Measurements from ENCODE around the gene PNMA5. TPM values are rescaled to one million over a fixed set of nuclear protein-coding genes. Genes with fewer than 3 reads are reported as not detected.

Gene PNMA5
- total RNA-seq, 6 donors from 2014 or later = not detected

DNA sequence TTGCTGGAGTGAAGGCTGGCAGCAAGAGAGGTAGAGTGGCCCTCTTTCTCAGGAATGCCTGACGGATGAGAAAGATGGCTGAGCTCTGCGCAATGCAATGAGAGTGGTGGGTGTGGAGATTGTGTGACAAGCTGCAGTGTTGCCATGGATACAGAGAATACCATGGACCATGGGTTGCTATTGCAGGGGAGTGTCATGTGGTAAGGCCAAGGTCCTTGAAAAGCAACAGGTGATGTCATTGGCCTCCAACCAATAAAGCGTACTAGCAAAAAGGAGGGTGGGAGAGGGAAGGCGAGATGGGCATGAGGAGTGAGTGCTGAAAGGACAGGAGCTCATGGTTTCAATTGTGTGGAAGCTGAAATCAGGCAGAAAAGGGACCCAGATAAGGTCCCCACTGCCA lies 1.8 kb downstream of the PNMA5 start:
- Histone ChIP-seq H3K36me3 (no peaks in the 10 kb centered on the region), H3K4me1 (no peaks in the 10 kb centered on the region), H3K27ac (no peak overlapping the region), H3K9me3 (no peaks in the 10 kb centered on the region), H3K4me3 (no peak overlapping the region), H3K27me3 (no peaks in the 10 kb centered on the region)
- no peak for ATAC-seq (ENCODE audit: low FRiP score in 2 of 2)
- TF ChIP-seq POLR2AphosphoS5 (IDR thresholded peaks at IDR 0.05) = no peak
- TF ChIP-seq EP300 (IDR thresholded peaks at IDR 0.05) = no peak
- no peak for TF ChIP-seq POLR2A (IDR thresholded peaks at IDR 0.05)
- TF ChIP-seq, protein P1, sequence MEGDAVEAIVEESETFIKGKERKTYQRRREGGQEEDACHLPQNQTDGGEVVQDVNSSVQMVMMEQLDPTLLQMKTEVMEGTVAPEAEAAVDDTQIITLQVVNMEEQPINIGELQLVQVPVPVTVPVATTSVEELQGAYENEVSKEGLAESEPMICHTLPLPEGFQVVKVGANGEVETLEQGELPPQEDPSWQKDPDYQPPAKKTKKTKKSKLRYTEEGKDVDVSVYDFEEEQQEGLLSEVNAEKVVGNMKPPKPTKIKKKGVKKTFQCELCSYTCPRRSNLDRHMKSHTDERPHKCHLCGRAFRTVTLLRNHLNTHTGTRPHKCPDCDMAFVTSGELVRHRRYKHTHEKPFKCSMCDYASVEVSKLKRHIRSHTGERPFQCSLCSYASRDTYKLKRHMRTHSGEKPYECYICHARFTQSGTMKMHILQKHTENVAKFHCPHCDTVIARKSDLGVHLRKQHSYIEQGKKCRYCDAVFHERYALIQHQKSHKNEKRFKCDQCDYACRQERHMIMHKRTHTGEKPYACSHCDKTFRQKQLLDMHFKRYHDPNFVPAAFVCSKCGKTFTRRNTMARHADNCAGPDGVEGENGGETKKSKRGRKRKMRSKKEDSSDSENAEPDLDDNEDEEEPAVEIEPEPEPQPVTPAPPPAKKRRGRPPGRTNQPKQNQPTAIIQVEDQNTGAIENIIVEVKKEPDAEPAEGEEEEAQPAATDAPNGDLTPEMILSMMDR (IDR thresholded peaks at IDR 0.05) = no peak
- DNase-seq = no peak
- 63 to 81% methylated on average over 3 to 4 of the region's 4 CpGs for WGBS, 2 donors

DNA sequence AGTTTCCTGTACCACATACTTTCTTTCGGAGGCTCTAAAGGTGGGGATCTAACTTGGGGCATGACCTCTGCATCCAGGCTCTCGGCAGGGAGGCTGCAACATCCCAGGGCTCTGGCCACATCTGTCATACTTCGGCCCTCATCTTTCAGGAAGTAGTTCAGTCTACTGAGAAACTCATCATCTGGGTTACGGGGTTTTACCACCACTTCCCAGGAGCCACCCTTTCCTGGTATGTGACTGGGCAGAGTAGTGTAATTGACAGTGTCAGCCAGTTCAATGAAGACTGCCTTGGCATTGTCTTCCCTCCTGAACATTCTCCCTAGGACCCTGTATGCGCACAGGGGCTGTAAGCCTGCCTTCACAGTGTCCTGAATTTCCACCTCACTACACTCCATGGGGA lies 2.8 kb downstream of the PNMA5 start:
- no peak for DNase-seq
- Histone ChIP-seq H3K27ac (no peak overlapping the region), H3K9me3 (no peaks in the 10 kb centered on the region), H3K27me3 (no peaks in the 10 kb centered on the region), H3K4me1 (no peaks in the 10 kb centered on the region), H3K36me3 (no peaks in the 10 kb centered on the region), H3K4me3 (no peak overlapping the region)
- 79 to 80% methylated on average over 1 to 5 of the region's 5 CpGs for WGBS, 2 donors
- no peak for ATAC-seq (ENCODE audit: low FRiP score in 2 of 2)
- TF ChIP-seq EP300 (IDR thresholded peaks at IDR 0.05) (no peak), POLR2AphosphoS5 (IDR thresholded peaks at IDR 0.05) (no peak), POLR2A (IDR thresholded peaks at IDR 0.05) (no peak)
- TF ChIP-seq, protein P1 (IDR thresholded peaks at IDR 0.05) = no peak

DNA sequence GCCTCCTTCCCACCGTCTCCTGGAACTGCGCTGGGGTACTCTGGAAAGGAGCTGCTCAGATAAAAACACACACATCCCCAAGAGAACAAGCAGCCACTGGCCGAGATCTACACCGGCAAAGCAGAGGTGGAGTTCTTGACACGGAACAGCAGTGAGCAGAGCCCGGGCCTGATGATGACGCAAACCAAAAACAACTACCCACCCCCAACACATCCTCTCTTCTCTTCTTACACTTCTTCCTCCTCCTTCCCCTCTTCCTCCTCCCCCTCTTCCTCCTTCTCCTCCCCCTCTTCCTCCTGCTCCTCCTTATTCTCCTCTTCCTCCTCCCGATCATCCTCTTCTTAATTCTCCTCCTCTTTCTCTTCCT lies 4.6 kb downstream of the PNMA5 start:
- no peak overlapping the region for H3K4me3 ChIP-seq
- H3K4me1 ChIP-seq = no peaks in the 10 kb centered on the region
- H3K27ac ChIP-seq = peak overlapping the region in 1 of 4 donors; percentile 30
- H3K9me3 ChIP-seq = no peaks in the 10 kb centered on the region
- DNase-seq = no peak
- no peak for TF ChIP-seq POLR2AphosphoS5 (IDR thresholded peaks at IDR 0.05)
- TF ChIP-seq EP300 (IDR thresholded peaks at IDR 0.05) = no peak
- no peak for TF ChIP-seq POLR2A (IDR thresholded peaks at IDR 0.05)
- TF ChIP-seq, protein P1 (IDR thresholded peaks at IDR 0.05) = no peak
- no peak for ATAC-seq (ENCODE audit: low FRiP score in 2 of 2)
- no peaks in the 10 kb centered on the region for H3K36me3 ChIP-seq
- 51 to 54% methylated on average over 8 of the region's 8 CpGs for WGBS, 2 donors
- H3K27me3 ChIP-seq = no peaks in the 10 kb centered on the region

DNA sequence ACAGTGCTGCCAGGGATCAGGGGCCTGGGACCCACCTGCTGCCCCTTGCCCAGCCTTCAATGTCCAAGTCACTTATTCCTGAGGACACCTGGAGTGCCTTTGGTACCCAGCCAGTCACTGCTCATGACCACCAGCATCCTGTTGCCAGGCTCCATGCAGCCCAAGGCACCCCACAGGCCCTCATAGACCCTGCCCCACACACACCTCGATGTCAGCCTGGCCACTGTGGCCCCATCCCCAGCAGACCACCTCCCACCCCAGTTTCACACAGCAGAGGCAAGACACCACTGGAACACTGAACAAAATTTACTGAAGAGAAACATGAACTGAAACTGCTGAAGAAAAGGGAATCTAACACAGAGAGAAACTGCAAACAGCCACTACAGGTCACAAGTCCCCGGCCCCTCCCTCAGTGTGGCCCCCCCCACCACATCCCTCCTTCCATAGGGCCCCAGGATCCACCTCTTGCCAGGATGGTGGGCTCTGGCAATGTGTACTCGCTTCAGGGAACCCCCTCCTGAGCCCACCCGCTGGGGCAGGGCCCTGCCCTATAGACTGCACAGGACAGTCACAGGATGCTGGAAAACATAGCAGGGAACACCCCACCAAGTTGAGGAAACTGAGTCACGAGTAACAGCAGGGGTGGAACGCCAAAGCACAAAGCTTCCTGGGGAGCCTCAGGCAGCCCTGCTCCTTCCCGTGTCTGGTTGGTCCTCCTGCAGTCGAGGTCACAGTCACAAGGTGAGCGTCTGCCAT lies 5.2 kb downstream of the PNMA5 start:
- ATAC-seq (ENCODE audit: low FRiP score in 2 of 2) = no peak

More for the DNA sequence above, 5.2 kb downstream of the PNMA5 start:
- Histone ChIP-seq H3K27ac (peak overlapping the region in 1 of 4 donors; percentile 30), H3K4me1 (no peaks in the 10 kb centered on the region), H3K27me3 (no peaks in the 10 kb centered on the region), H3K4me3 (no peak overlapping the region), H3K36me3 (no peaks in the 10 kb centered on the region), H3K9me3 (no peaks in the 10 kb centered on the region)
- TF ChIP-seq EP300 (IDR thresholded peaks at IDR 0.05) (no peak), POLR2AphosphoS5 (IDR thresholded peaks at IDR 0.05) (no peak), POLR2A (IDR thresholded peaks at IDR 0.05) (no peak)
- TF ChIP-seq, protein P1 (IDR thresholded peaks at IDR 0.05) = no peak
- WGBS, 2 donors = 40 to 73% methylated on average over 2 to 9 of the region's 9 CpGs
- no peak for DNase-seq
